Dendritic cell treated with granulocyte-macrophage colony-stimulating factor and Interleukin-4, amounts not matched to agents 40 ng/mL and 50 ng/mL, for 4 days (primary cell): ENCODE measurements around the gene B3GNT9.

ENCODE experiments used
- H3K27ac Mint-ChIP-seq: one replicate; pipeline ENCODE4 v1.8.0; 2022; ENCODE audit warnings: mild to moderate bottlenecking, mixed read lengths
- H3K27me3 Mint-ChIP-seq: one replicate; pipeline ENCODE4 v1.8.0; 2022; ENCODE audit warnings: mild to moderate bottlenecking, mixed read lengths
- H3K36me3 Mint-ChIP-seq: one replicate; pipeline ENCODE4 v1.8.0; 2022; ENCODE audit warnings: low read depth, mixed read lengths
- H3K4me1 Mint-ChIP-seq: one replicate; pipeline ENCODE4 v1.8.0; 2022; ENCODE audit warnings: low read depth, mixed read lengths
- H3K4me3 Mint-ChIP-seq: one replicate; pipeline ENCODE4 v1.8.0; 2022; ENCODE audit warnings: mild to moderate bottlenecking, moderate library complexity, mixed read lengths
- H3K9me3 Mint-ChIP-seq: one replicate; pipeline ENCODE4 v1.8.0; 2022; ENCODE audit warnings: mixed read lengths
- intact Hi-C: fragments of 100-400 bp; cut with micrococcal nuclease; formaldehyde crosslinking; loops from one replicate; pipeline ENCODE4 v1.15.0; 2022

Gene B3GNT9

GRCh38 chr16:67169011-67169451 lies 18.2 kb upstream of the B3GNT9 start:
- intact Hi-C loops: no loop called here
- Mint-ChIP-seq H3K27ac (peak overlapping the region; percentile 88), H3K36me3 (peaks cover 50% of the 10 kb centered on the region), H3K4me1 (peaks cover 88% of the 10 kb centered on the region), H3K4me3 (no peak overlapping the region), H3K9me3 (no peaks in the 10 kb centered on the region), H3K27me3 (peaks cover 75% of the 10 kb centered on the region)

- Mint-ChIP-seq H3K27ac (peak overlapping the region; percentile 80), H3K4me3 (no peak overlapping the region), H3K4me1 (peaks cover 89% of the 10 kb centered on the region), H3K9me3 (no peaks in the 10 kb centered on the region), H3K36me3 (peaks cover 50% of the 10 kb centered on the region), H3K27me3 (peaks cover 77% of the 10 kb centered on the region)
- intact Hi-C loops: no loop called here
Measured at GRCh38 chr16:67167588-67167987, 16.8 kb upstream of the B3GNT9 start.

GRCh38 chr16:67166598-67167168 lies 15.9 kb upstream of the B3GNT9 start:
- intact Hi-C loops: no loop called here
- H3K36me3 Mint-ChIP-seq: peaks cover 45% of the 10 kb centered on the region
- H3K27me3 Mint-ChIP-seq: peaks cover 77% of the 10 kb centered on the region
- peak overlapping the region; percentile 80 for H3K27ac Mint-ChIP-seq
- peak overlapping the region; percentile 57 for H3K4me3 Mint-ChIP-seq
- peaks cover 86% of the 10 kb centered on the region for H3K4me1 Mint-ChIP-seq
- H3K9me3 Mint-ChIP-seq: no peaks in the 10 kb centered on the region

GRCh38 chr16:67166110-67166547 lies 15.3 kb upstream of the B3GNT9 start:
- Mint-ChIP-seq H3K27ac (peak overlapping the region; percentile 80), H3K4me1 (peaks cover 84% of the 10 kb centered on the region), H3K4me3 (peak overlapping the region; percentile 57), H3K9me3 (no peaks in the 10 kb centered on the region), H3K36me3 (peaks cover 40% of the 10 kb centered on the region), H3K27me3 (peaks cover 76% of the 10 kb centered on the region)
- intact Hi-C loops: no loop called here

- Mint-ChIP-seq H3K4me1 (peaks cover 87% of the 10 kb centered on the region), H3K9me3 (no peaks in the 10 kb centered on the region), H3K27ac (peak overlapping the region; percentile 80), H3K36me3 (peaks cover 37% of the 10 kb centered on the region), H3K4me3 (peak overlapping the region; percentile 72), H3K27me3 (peaks cover 79% of the 10 kb centered on the region)
- intact Hi-C loops: no loop called here
Measured at GRCh38 chr16:67165121-67166078, 14.6 kb upstream of the B3GNT9 start.

- intact Hi-C loops: no loop called here
- peaks cover 83% of the 10 kb centered on the region for H3K4me1 Mint-ChIP-seq
- H3K27ac Mint-ChIP-seq: peak within 1 kb of the TSS; percentile 80
- H3K4me3 Mint-ChIP-seq: peak within 1 kb of the TSS; percentile 72
- H3K36me3 Mint-ChIP-seq: peaks cover 43% of the 10 kb centered on the region
- H3K9me3 Mint-ChIP-seq: no peaks in the 10 kb centered on the region
- H3K27me3 Mint-ChIP-seq: peaks cover 79% of the 10 kb centered on the region
Measured at GRCh38 chr16:67164599-67165061, 13.8 kb upstream of the B3GNT9 start, which contains the start of gene HSF4. TSS of gene HSF4 (plus strand) at chr16:67164745. CDS start at chr16:67164812, 67 bp downstream.

GRCh38 chr16:67163999-67164558 lies 13.3 kb upstream of the B3GNT9 start:
- H3K9me3 Mint-ChIP-seq: no peaks in the 10 kb centered on the region
- H3K36me3 Mint-ChIP-seq: peaks cover 48% of the 10 kb centered on the region
- H3K4me1 Mint-ChIP-seq: peaks cover 79% of the 10 kb centered on the region
- intact Hi-C loops: no loop called here
- H3K27ac Mint-ChIP-seq: peak overlapping the region; percentile 80
- peak overlapping the region; percentile 72 for H3K4me3 Mint-ChIP-seq
- H3K27me3 Mint-ChIP-seq: peaks cover 75% of the 10 kb centered on the region

GRCh38 chr16:67163164-67163998 lies 12.6 kb upstream of the B3GNT9 start:
- peaks cover 41% of the 10 kb centered on the region for H3K36me3 Mint-ChIP-seq
- H3K27ac Mint-ChIP-seq: peak overlapping the region; percentile 80
- H3K4me3 Mint-ChIP-seq: peak overlapping the region; percentile 72
- H3K9me3 Mint-ChIP-seq: no peaks in the 10 kb centered on the region
- peaks cover 79% of the 10 kb centered on the region for H3K4me1 Mint-ChIP-seq
- peaks cover 68% of the 10 kb centered on the region for H3K27me3 Mint-ChIP-seq
- intact Hi-C loops: no loop called here

GRCh38 chr16:67162506-67163163 lies 11.8 kb upstream of the B3GNT9 start:
- Mint-ChIP-seq H3K27me3 (peaks cover 61% of the 10 kb centered on the region), H3K4me3 (peak overlapping the region; percentile 72), H3K36me3 (peaks cover 38% of the 10 kb centered on the region), H3K9me3 (no peaks in the 10 kb centered on the region), H3K4me1 (peaks cover 82% of the 10 kb centered on the region), H3K27ac (peak overlapping the region; percentile 80)
- intact Hi-C loops: no loop called here

- intact Hi-C loops: loop anchor here (2.0 kb wide), 1 partner anchor 21 kb away; the partner anchor contains the start of gene MATCAP1
- peaks cover 53% of the 10 kb centered on the region for H3K27me3 Mint-ChIP-seq
- H3K4me1 Mint-ChIP-seq: peaks cover 82% of the 10 kb centered on the region
- H3K36me3 Mint-ChIP-seq: peaks cover 38% of the 10 kb centered on the region
- no peaks in the 10 kb centered on the region for H3K9me3 Mint-ChIP-seq
- H3K4me3 Mint-ChIP-seq: peak overlapping the region; percentile 88
- no peak overlapping the region for H3K27ac Mint-ChIP-seq
Measured at GRCh38 chr16:67161595-67162058, 10.8 kb upstream of the B3GNT9 start.

- intact Hi-C loops: loop anchor here (5.0 to 10.0 kb wide), 2 partner anchors 54 to 142 kb away; partner anchors contain the start of gene PHAF1
- peaks cover 46% of the 10 kb centered on the region for H3K36me3 Mint-ChIP-seq
- peaks cover 76% of the 10 kb centered on the region for H3K4me1 Mint-ChIP-seq
- peak overlapping the region; percentile 90 for H3K27ac Mint-ChIP-seq
- no peaks in the 10 kb centered on the region for H3K9me3 Mint-ChIP-seq
- H3K4me3 Mint-ChIP-seq: peak overlapping the region; percentile 88
- H3K27me3 Mint-ChIP-seq: peaks cover 56% of the 10 kb centered on the region
Measured at GRCh38 chr16:67158637-67159600, 8.1 kb upstream of the B3GNT9 start.
